ENCODE data around the gene MEIS2. TPM values are rescaled to one million over a fixed set of nuclear protein-coding genes. Genes with fewer than 3 reads are reported as not detected.

The MEIS2 gene
- total RNA-seq, 4 donors from 2014 or later, result 9.0 to 18.5 (median 16.3) TPM

- Histone ChIP-seq H3K36me3 (no peaks in the 10 kb centered on the region), H3K27me3 (no peaks in the 10 kb centered on the region), H3K27ac (peak overlapping the region; percentile 64), H3K9me3 (no peaks in the 10 kb centered on the region), H3K4me3 (peak overlapping the region; percentile 11), H3K4me1 (peaks cover 21% of the 10 kb centered on the region)
- no peak for TF ChIP-seq EP300 (IDR thresholded peaks at IDR 0.05)
- TF ChIP-seq, protein P1, sequence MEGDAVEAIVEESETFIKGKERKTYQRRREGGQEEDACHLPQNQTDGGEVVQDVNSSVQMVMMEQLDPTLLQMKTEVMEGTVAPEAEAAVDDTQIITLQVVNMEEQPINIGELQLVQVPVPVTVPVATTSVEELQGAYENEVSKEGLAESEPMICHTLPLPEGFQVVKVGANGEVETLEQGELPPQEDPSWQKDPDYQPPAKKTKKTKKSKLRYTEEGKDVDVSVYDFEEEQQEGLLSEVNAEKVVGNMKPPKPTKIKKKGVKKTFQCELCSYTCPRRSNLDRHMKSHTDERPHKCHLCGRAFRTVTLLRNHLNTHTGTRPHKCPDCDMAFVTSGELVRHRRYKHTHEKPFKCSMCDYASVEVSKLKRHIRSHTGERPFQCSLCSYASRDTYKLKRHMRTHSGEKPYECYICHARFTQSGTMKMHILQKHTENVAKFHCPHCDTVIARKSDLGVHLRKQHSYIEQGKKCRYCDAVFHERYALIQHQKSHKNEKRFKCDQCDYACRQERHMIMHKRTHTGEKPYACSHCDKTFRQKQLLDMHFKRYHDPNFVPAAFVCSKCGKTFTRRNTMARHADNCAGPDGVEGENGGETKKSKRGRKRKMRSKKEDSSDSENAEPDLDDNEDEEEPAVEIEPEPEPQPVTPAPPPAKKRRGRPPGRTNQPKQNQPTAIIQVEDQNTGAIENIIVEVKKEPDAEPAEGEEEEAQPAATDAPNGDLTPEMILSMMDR (IDR thresholded peaks at IDR 0.05), result no peak
- no peak for TF ChIP-seq POLR2AphosphoS5 (IDR thresholded peaks at IDR 0.05)
- TF ChIP-seq POLR2A (IDR thresholded peaks at IDR 0.05), result no peak
- no peak for DNase-seq (ENCODE audit: low spot score in 2 of 2)
- 28% methylated on average over 4 of the region's 4 CpGs for WGBS
Measured at GRCh38 chr15:37015451-37015850, 84.9 kb downstream of the MEIS2 start.

DNA sequence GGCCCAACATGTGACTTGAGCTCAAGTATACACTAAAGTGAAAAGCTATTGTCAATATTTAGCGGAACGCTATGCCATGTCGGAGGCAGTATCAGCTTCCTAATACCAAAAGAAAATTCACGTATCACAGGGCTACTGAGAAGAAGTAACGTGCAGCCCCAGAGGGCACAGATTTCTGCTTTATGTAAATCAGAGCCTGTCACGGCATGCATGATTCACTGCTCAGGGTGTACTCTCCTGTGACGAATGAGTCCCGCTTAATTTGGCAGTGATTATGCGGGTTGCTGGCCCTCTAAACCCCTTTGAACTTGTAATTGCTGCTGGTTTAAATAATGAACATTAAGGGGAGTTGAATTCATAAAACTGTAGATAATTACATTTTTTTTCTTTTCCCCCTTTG lies 85.3 kb downstream of the MEIS2 start:
- no peaks in the 10 kb centered on the region for H3K9me3 ChIP-seq
- TF ChIP-seq, protein P1 (IDR thresholded peaks at IDR 0.05), result no peak
- TF ChIP-seq EP300 (IDR thresholded peaks at IDR 0.05) (no peak), POLR2AphosphoS5 (IDR thresholded peaks at IDR 0.05) (no peak), POLR2A (IDR thresholded peaks at IDR 0.05) (no peak)
- H3K4me3 ChIP-seq, result no peak overlapping the region
- H3K36me3 ChIP-seq, result no peaks in the 10 kb centered on the region
- no peaks in the 10 kb centered on the region for H3K27me3 ChIP-seq
- H3K4me1 ChIP-seq, result peaks cover 21% of the 10 kb centered on the region
- 39% methylated on average over 9 of the region's 9 CpGs for WGBS
- DNase-seq (ENCODE audit: low spot score in 2 of 2), result no peak
- H3K27ac ChIP-seq, result peak overlapping the region; percentile 64

DNA sequence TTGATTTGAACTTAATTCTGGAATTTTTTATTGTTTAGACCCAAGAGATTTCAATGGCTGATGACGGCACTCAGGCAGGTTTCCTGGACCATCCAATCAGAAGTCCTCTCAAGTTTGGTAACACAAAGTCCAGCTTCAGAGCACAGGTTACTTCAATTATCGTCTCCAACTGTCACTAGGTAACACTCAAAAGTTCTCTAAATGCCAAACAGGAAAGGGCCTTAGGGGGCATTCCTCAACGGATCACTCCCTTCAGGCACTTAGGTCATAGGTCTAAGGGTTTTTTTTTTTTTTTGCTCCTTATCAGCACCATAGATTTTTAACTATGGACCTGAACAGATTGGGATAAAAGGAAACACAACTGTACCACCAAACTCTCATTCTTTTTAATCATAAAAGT lies 85.8 kb downstream of the MEIS2 start:
- no peaks in the 10 kb centered on the region for H3K27me3 ChIP-seq
- peaks cover 21% of the 10 kb centered on the region for H3K4me1 ChIP-seq
- no peaks in the 10 kb centered on the region for H3K36me3 ChIP-seq
- H3K4me3 ChIP-seq, result no peak overlapping the region
- TF ChIP-seq, protein P1 (IDR thresholded peaks at IDR 0.05), result no peak
- TF ChIP-seq POLR2A (IDR thresholded peaks at IDR 0.05), result no peak
- TF ChIP-seq POLR2AphosphoS5 (IDR thresholded peaks at IDR 0.05), result no peak
- TF ChIP-seq EP300 (IDR thresholded peaks at IDR 0.05), result no peak
- no peaks in the 10 kb centered on the region for H3K9me3 ChIP-seq
- DNase-seq (ENCODE audit: low spot score in 2 of 2), result no peak
- no peak overlapping the region for H3K27ac ChIP-seq
- 58% methylated on average over 3 of the region's 3 CpGs for WGBS

GRCh38 chr15:37014137-37014536 lies 86.2 kb downstream of the MEIS2 start:
- Histone ChIP-seq H3K27ac (no peak overlapping the region), H3K4me3 (no peak overlapping the region), H3K9me3 (no peaks in the 10 kb centered on the region), H3K36me3 (no peaks in the 10 kb centered on the region), H3K4me1 (peaks cover 21% of the 10 kb centered on the region), H3K27me3 (no peaks in the 10 kb centered on the region)
- no peak for DNase-seq (ENCODE audit: low spot score in 2 of 2)
- TF ChIP-seq POLR2AphosphoS5 (IDR thresholded peaks at IDR 0.05) (no peak), EP300 (IDR thresholded peaks at IDR 0.05) (no peak), POLR2A (IDR thresholded peaks at IDR 0.05) (no peak)
- TF ChIP-seq, protein P1 (IDR thresholded peaks at IDR 0.05), result no peak
- 88% methylated on average over 1 of the region's 2 CpGs for WGBS

- WGBS, result 94% methylated on average over 7 of the region's 7 CpGs
Measured at GRCh38 chr15:37010595-37010994, 89.8 kb downstream of the MEIS2 start.

More at GRCh38 chr15:37010595-37010994, 89.8 kb downstream of the MEIS2 start:
- Histone ChIP-seq H3K4me3 (no peak overlapping the region), H3K27me3 (no peaks in the 10 kb centered on the region), H3K27ac (no peak overlapping the region), H3K4me1 (peaks cover 13% of the 10 kb centered on the region), H3K9me3 (no peaks in the 10 kb centered on the region), H3K36me3 (no peaks in the 10 kb centered on the region)
- no peak for DNase-seq (ENCODE audit: low spot score in 2 of 2)
- TF ChIP-seq EP300 (IDR thresholded peaks at IDR 0.05) (no peak), POLR2AphosphoS5 (IDR thresholded peaks at IDR 0.05) (no peak), POLR2A (IDR thresholded peaks at IDR 0.05) (no peak)
- TF ChIP-seq, protein P1 (IDR thresholded peaks at IDR 0.05), result no peak

All from suprapubic skin (tissue), 4 donors.